Measurements from ENCODE around the gene DLG2. TPM values are rescaled to one million over a fixed set of nuclear protein-coding genes. Genes with fewer than 3 reads are reported as not detected.
A peak's percentile ranks its signal among the peaks of the same experiment; 100 is the strongest.
"Not testable (repeated sequence)": the region's sequence is repeated elsewhere in the genome, so short reads cannot be mapped to it uniquely, and the experiment has no call there.

Gene DLG2
- total RNA-seq, 1 donor from 2014 or later = 5.1 TPM

- no peaks in the 10 kb centered on the region for H3K9me3 Mint-ChIP-seq (ENCODE audit: unreplicated experiment)
- H3K27me3 Mint-ChIP-seq (ENCODE audit: unreplicated experiment) = no peaks in the 10 kb centered on the region
- no peaks in the 10 kb centered on the region for H3K36me3 Mint-ChIP-seq (ENCODE audit: low read depth, unreplicated experiment)
- H3K4me3 Mint-ChIP-seq (ENCODE audit: unreplicated experiment) = no peak overlapping the region
- DNase-seq (ENCODE audit: low spot score) = no peak
- no peaks in the 10 kb centered on the region for H3K4me1 Mint-ChIP-seq (ENCODE audit: unreplicated experiment)
- no peak overlapping the region for H3K27ac Mint-ChIP-seq (ENCODE audit: unreplicated experiment)
- TF ChIP-seq, protein P1, sequence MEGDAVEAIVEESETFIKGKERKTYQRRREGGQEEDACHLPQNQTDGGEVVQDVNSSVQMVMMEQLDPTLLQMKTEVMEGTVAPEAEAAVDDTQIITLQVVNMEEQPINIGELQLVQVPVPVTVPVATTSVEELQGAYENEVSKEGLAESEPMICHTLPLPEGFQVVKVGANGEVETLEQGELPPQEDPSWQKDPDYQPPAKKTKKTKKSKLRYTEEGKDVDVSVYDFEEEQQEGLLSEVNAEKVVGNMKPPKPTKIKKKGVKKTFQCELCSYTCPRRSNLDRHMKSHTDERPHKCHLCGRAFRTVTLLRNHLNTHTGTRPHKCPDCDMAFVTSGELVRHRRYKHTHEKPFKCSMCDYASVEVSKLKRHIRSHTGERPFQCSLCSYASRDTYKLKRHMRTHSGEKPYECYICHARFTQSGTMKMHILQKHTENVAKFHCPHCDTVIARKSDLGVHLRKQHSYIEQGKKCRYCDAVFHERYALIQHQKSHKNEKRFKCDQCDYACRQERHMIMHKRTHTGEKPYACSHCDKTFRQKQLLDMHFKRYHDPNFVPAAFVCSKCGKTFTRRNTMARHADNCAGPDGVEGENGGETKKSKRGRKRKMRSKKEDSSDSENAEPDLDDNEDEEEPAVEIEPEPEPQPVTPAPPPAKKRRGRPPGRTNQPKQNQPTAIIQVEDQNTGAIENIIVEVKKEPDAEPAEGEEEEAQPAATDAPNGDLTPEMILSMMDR (IDR thresholded peaks at IDR 0.05; ENCODE audit: unreplicated experiment) = no peak
These were observed 1893.0 kb downstream of the DLG2 start for GRCh38 chr11:83734120-83734519.

- not testable (repeated sequence) for H3K27ac Mint-ChIP-seq (ENCODE audit: unreplicated experiment); H3K27me3 Mint-ChIP-seq (ENCODE audit: unreplicated experiment); H3K36me3 Mint-ChIP-seq (ENCODE audit: low read depth, unreplicated experiment); DNase-seq (ENCODE audit: low spot score); H3K4me1 Mint-ChIP-seq (ENCODE audit: unreplicated experiment); H3K4me3 Mint-ChIP-seq (ENCODE audit: unreplicated experiment); H3K9me3 Mint-ChIP-seq (ENCODE audit: unreplicated experiment)
These were observed 1895.9 kb downstream of the DLG2 start for GRCh38 chr11:83731288-83731687.

DNA sequence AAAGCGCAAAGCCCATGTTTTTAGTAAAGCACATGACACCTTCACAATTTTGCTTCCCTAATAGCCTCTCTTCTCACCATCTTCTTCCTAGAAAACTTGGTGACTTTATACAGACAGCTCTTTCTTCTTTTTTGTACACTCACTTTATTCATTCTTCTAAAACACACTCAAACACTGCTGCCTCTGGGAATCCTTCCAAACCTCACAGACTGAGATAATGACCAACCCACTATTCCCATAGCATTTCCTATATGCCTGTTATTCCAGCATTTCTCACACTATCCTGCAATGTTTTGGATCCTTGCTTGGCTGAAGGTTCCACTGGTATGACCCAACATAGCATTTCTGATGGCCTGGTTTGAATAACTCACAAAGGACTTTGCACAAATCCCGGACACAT is 1898.9 kb downstream of the DLG2 start:
- peaks cover 13% of the 10 kb centered on the region for H3K4me1 Mint-ChIP-seq (ENCODE audit: unreplicated experiment)
- no peaks in the 10 kb centered on the region for H3K9me3 Mint-ChIP-seq (ENCODE audit: unreplicated experiment)
- no peaks in the 10 kb centered on the region for H3K27me3 Mint-ChIP-seq (ENCODE audit: unreplicated experiment)
- DNase-seq (ENCODE audit: low spot score) = no peak
- H3K27ac Mint-ChIP-seq (ENCODE audit: unreplicated experiment) = no peak overlapping the region
- no peak overlapping the region for H3K4me3 Mint-ChIP-seq (ENCODE audit: unreplicated experiment)
- TF ChIP-seq, protein P1 (IDR thresholded peaks at IDR 0.05; ENCODE audit: unreplicated experiment) = no peak
- H3K36me3 Mint-ChIP-seq (ENCODE audit: low read depth, unreplicated experiment) = no peaks in the 10 kb centered on the region

DNA sequence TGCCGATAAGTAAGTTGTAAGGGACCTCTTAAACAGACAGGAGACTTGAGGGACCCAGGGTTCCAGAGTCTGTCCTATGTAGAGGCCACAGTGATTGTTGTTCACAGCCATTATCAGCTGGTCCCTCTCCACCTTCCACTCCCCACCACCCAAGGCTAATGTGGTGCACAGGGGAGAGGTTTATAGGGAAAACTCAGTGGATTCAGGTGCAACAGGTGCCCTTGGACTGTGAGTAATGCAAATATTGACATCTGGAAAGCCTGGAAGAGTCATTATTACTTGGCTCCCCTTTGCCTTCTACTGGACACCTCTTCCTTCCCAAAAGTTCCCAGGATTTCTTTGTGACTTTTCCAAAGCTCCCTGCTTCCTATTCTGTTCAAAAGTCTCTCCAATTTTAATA is 1899.9 kb downstream of the DLG2 start:
- DNase-seq (ENCODE audit: low spot score) = no peak
- Mint-ChIP-seq H3K27ac (ENCODE audit: unreplicated experiment) (no peak overlapping the region), H3K9me3 (ENCODE audit: unreplicated experiment) (no peaks in the 10 kb centered on the region), H3K4me3 (ENCODE audit: unreplicated experiment) (no peak overlapping the region), H3K27me3 (ENCODE audit: unreplicated experiment) (no peaks in the 10 kb centered on the region), H3K4me1 (ENCODE audit: unreplicated experiment) (peaks cover 13% of the 10 kb centered on the region), H3K36me3 (ENCODE audit: low read depth, unreplicated experiment) (no peaks in the 10 kb centered on the region)
- TF ChIP-seq, protein P1 (IDR thresholded peaks at IDR 0.05; ENCODE audit: unreplicated experiment) = no peak

- Mint-ChIP-seq H3K4me1 (ENCODE audit: unreplicated experiment) (peaks cover 13% of the 10 kb centered on the region), H3K27ac (ENCODE audit: unreplicated experiment) (no peak overlapping the region), H3K36me3 (ENCODE audit: low read depth, unreplicated experiment) (no peaks in the 10 kb centered on the region), H3K9me3 (ENCODE audit: unreplicated experiment) (no peaks in the 10 kb centered on the region), H3K4me3 (ENCODE audit: unreplicated experiment) (no peak overlapping the region), H3K27me3 (ENCODE audit: unreplicated experiment) (no peaks in the 10 kb centered on the region)
- no peak for DNase-seq (ENCODE audit: low spot score)
- TF ChIP-seq, protein P1 (IDR thresholded peaks at IDR 0.05; ENCODE audit: unreplicated experiment) = no peak
These were observed 1900.8 kb downstream of the DLG2 start for GRCh38 chr11:83726316-83726715.

GRCh38 chr11:83725728-83726127 is 1901.4 kb downstream of the DLG2 start:
- no peak for DNase-seq (ENCODE audit: low spot score)
- Mint-ChIP-seq H3K4me1 (ENCODE audit: unreplicated experiment) (peaks cover 13% of the 10 kb centered on the region), H3K27ac (ENCODE audit: unreplicated experiment) (peak overlapping the region; percentile 53), H3K9me3 (ENCODE audit: unreplicated experiment) (no peaks in the 10 kb centered on the region), H3K4me3 (ENCODE audit: unreplicated experiment) (no peak overlapping the region), H3K27me3 (ENCODE audit: unreplicated experiment) (no peaks in the 10 kb centered on the region), H3K36me3 (ENCODE audit: low read depth, unreplicated experiment) (no peaks in the 10 kb centered on the region)
- TF ChIP-seq, protein P1 (IDR thresholded peaks at IDR 0.05; ENCODE audit: unreplicated experiment) = no peak
